Measurements from ENCODE around the gene CAVIN1.
A peak's percentile ranks its signal among the peaks of the same experiment; 100 is the strongest.
"Not testable (repeated sequence)": the region's sequence is repeated elsewhere in the genome, so short reads cannot be mapped to it uniquely, and the experiment has no call there.

Gene CAVIN1

GRCh38 chr17:42405076-42405475, 18.0 kb downstream of the CAVIN1 start:
- no peaks in the 10 kb centered on the region for H3K27me3 ChIP-seq
- TF ChIP-seq Cebpa-rat (IDR thresholded peaks at IDR 0.05), result no peak
- peaks cover 0 to 50% (median 26%) of the 10 kb centered on the region in 10 experiments; a peak in 17 of 20 replicates for H3K4me1 ChIP-seq
- H3K36me3 ChIP-seq, result no peaks in the 10 kb centered on the region
- H3K4me2 ChIP-seq, result peak overlapping the region in 1 of 11 experiments; percentile 54; a peak in 3 of 22 replicates
- H3K4me3 ChIP-seq, result no peak overlapping the region
- H3K27ac ChIP-seq, result no peak overlapping the region
- no peaks in the 10 kb centered on the region for H4K20me1 ChIP-seq
- H3K9ac ChIP-seq, result no peak overlapping the region
- no peaks in the 10 kb centered on the region for H3K9me3 ChIP-seq (replicated peaks in 1 of 11)

- no peak overlapping the region for H3K4me3 ChIP-seq
- H3K4me1 ChIP-seq, result peaks cover 0 to 48% (median 25%) of the 10 kb centered on the region in 10 experiments; a peak in 17 of 20 replicates
- TF ChIP-seq Cebpa-rat (IDR thresholded peaks at IDR 0.05), result no peak
These were observed 18.6 kb downstream of the CAVIN1 start for GRCh38 chr17:42404326-42405055.

GRCh38 chr17:42403150-42403549, 19.9 kb downstream of the CAVIN1 start:
- TF ChIP-seq Cebpa-rat (IDR thresholded peaks at IDR 0.05), result no peak
- no peak overlapping the region for H3K4me2 ChIP-seq
- H3K9ac ChIP-seq, result no peak overlapping the region

More at GRCh38 chr17:42404326-42405055, 18.6 kb downstream of the CAVIN1 start:
- Histone ChIP-seq H3K9me3 (replicated peaks in 1 of 11) (no peaks in the 10 kb centered on the region), H3K36me3 (no peaks in the 10 kb centered on the region), H3K27ac (no peak overlapping the region), H4K20me1 (no peaks in the 10 kb centered on the region), H3K27me3 (no peaks in the 10 kb centered on the region), H3K9ac (peak overlapping the region in 1 of 11 experiments; percentile 45; a peak in 1 of 22 replicates), H3K4me2 (peak overlapping the region in 3 of 11 experiments; percentile 45 to 54 (median 52); a peak in 6 of 22 replicates)

GRCh38 chr17:42402117-42402516, 20.9 kb downstream of the CAVIN1 start:
- Histone ChIP-seq H3K4me3 (no peak overlapping the region), H3K36me3 (no peaks in the 10 kb centered on the region), H3K27me3 (no peaks in the 10 kb centered on the region), H3K4me1 (peaks cover 0 to 30% (median 19%) of the 10 kb centered on the region in 10 experiments; a peak in 17 of 20 replicates), H3K9ac (no peak overlapping the region), H4K20me1 (no peaks in the 10 kb centered on the region), H3K4me2 (no peak overlapping the region), H3K27ac (no peak overlapping the region), H3K9me3 (replicated peaks in 1 of 11) (no peaks in the 10 kb centered on the region)
- no peak for TF ChIP-seq Cebpa-rat (IDR thresholded peaks at IDR 0.05)

More at GRCh38 chr17:42403150-42403549, 19.9 kb downstream of the CAVIN1 start:
- no peaks in the 10 kb centered on the region for H3K36me3 ChIP-seq
- H3K27ac ChIP-seq, result no peak overlapping the region
- H4K20me1 ChIP-seq, result no peaks in the 10 kb centered on the region
- H3K27me3 ChIP-seq, result no peaks in the 10 kb centered on the region
- no peaks in the 10 kb centered on the region for H3K9me3 ChIP-seq (replicated peaks in 1 of 11)
- peaks cover 0 to 40% (median 25%) of the 10 kb centered on the region in 10 experiments; a peak in 17 of 20 replicates for H3K4me1 ChIP-seq
- no peak overlapping the region for H3K4me3 ChIP-seq

GRCh38 chr17:42400844-42401375, 22.1 kb downstream of the CAVIN1 start:
- H3K4me1 ChIP-seq, result peaks cover 0 to 20% (median 7%) of the 10 kb centered on the region in 10 experiments; a peak in 11 of 20 replicates
- not testable (repeated sequence) for H3K4me3 ChIP-seq; H3K27ac ChIP-seq; H4K20me1 ChIP-seq; H3K4me2 ChIP-seq; H3K9ac ChIP-seq; H3K36me3 ChIP-seq; H3K27me3 ChIP-seq; H3K9me3 ChIP-seq (replicated peaks in 1 of 11)

- H3K4me2 ChIP-seq, result peak overlapping the region in 3 of 11 experiments; percentile 6 to 53 (median 41); a peak in 5 of 22 replicates
- H3K9me3 ChIP-seq (replicated peaks in 1 of 11), result no peaks in the 10 kb centered on the region
- no peak overlapping the region for H3K4me3 ChIP-seq
- H3K9ac ChIP-seq, result no peak overlapping the region
- H3K36me3 ChIP-seq, result no peaks in the 10 kb centered on the region
- H4K20me1 ChIP-seq, result no peaks in the 10 kb centered on the region
- H3K4me1 ChIP-seq, result peaks cover 0 to 20% (median 4%) of the 10 kb centered on the region in 10 experiments; a peak in 9 of 20 replicates
- no peak overlapping the region for H3K27ac ChIP-seq
- TF ChIP-seq Cebpa-rat (IDR thresholded peaks at IDR 0.05), result no peak
- no peaks in the 10 kb centered on the region for H3K27me3 ChIP-seq
These were observed 22.9 kb downstream of the CAVIN1 start for GRCh38 chr17:42399948-42400843.

- Histone ChIP-seq H3K27me3 (no peaks in the 10 kb centered on the region), H3K4me1 (peaks cover 0 to 11% (median under 1%) of the 10 kb centered on the region in 10 experiments; a peak in 9 of 20 replicates), H3K9me3 (replicated peaks in 1 of 11) (no peaks in the 10 kb centered on the region), H3K4me2 (no peak overlapping the region), H3K9ac (no peak overlapping the region), H3K27ac (no peak overlapping the region), H3K4me3 (no peak overlapping the region), H4K20me1 (no peaks in the 10 kb centered on the region), H3K36me3 (no peaks in the 10 kb centered on the region)
- TF ChIP-seq Cebpa-rat (IDR thresholded peaks at IDR 0.05), result no peak
These were observed 23.9 kb downstream of the CAVIN1 start for GRCh38 chr17:42399121-42399520.

- not testable (repeated sequence) for H3K36me3 ChIP-seq; H3K4me3 ChIP-seq; H3K9ac ChIP-seq; H3K27ac ChIP-seq; H3K4me1 ChIP-seq; H4K20me1 ChIP-seq; H3K4me2 ChIP-seq; H3K9me3 ChIP-seq (replicated peaks in 1 of 11); H3K27me3 ChIP-seq
These were observed 27.5 kb downstream of the CAVIN1 start for GRCh38 chr17:42395601-42396000.

- Histone ChIP-seq H3K27me3 (no peaks in the 10 kb centered on the region), H3K9me3 (replicated peaks in 1 of 11) (no peaks in the 10 kb centered on the region), H3K4me1 (peaks cover 0 to 3% (median 0%) of the 10 kb centered on the region in 10 experiments; a peak in 7 of 20 replicates), H3K4me2 (no peak overlapping the region), H4K20me1 (no peaks in the 10 kb centered on the region), H3K27ac (no peak overlapping the region), H3K4me3 (no peak overlapping the region), H3K36me3 (no peaks in the 10 kb centered on the region), H3K9ac (no peak overlapping the region)
- TF ChIP-seq Cebpa-rat (IDR thresholded peaks at IDR 0.05), result no peak
These were observed 28.2 kb downstream of the CAVIN1 start for GRCh38 chr17:42394838-42395237.
